Endometrial microvascular endothelial cells (primary cell): ENCODE measurements around the gene STXBP3. TPM values are rescaled to one million over a fixed set of nuclear protein-coding genes. Genes with fewer than 3 reads are reported as not detected.

ENCODE experiments used
- in situ Hi-C: cut with HindIII; loops from 2 replicates; pipeline ENCODE4 v1.10.0; 2017; ENCODE audit warnings: low sequenced_read_pairs, low pct_unique_long_range_greater_than_20kb; ENCODE audit errors: inconsistent ontology term
- total RNA-seq: library from RNA; depleted of rRNA; stranded (reverse); fragments of >200 nt; gene quantifications from one replicate; pipeline ENCODE4 v1.2.3, GENCODE V29; 2015; ENCODE audit errors: inconsistent ontology term

STXBP3 gene
- total RNA-seq, 1 donor from 2014 or later: 32.1 TPM

- in situ Hi-C loops: no loop called here
Measured at GRCh38 chr1:108828074-108828961, 81.8 kb downstream of the STXBP3 start.

- in situ Hi-C loops: no loop called here
Measured at GRCh38 chr1:108829498-108829916, 83.0 kb downstream of the STXBP3 start.

GRCh38 chr1:108830119-108831008 lies 83.9 kb downstream of the STXBP3 start:
- in situ Hi-C loops: no loop called here

GRCh38 chr1:108831225-108831624 lies 84.8 kb downstream of the STXBP3 start:
- in situ Hi-C loops: no loop called here

GRCh38 chr1:108832929-108833328 lies 86.5 kb downstream of the STXBP3 start:
- in situ Hi-C loops: no loop called here

GRCh38 chr1:108841703-108842102 lies 95.2 kb downstream of the STXBP3 start:
- in situ Hi-C loops: loop anchor here (10.0 kb wide), 1 partner anchor 63 kb away; no protein-coding TSS in a partner anchor

GRCh38 chr1:108842525-108843181 lies 96.2 kb downstream of the STXBP3 start:
- in situ Hi-C loops: loop anchor here (10.0 kb wide), 1 partner anchor 62 kb away; no protein-coding TSS in a partner anchor

- in situ Hi-C loops: loop anchor here (10.0 kb wide), 1 partner anchor 61 kb away; no protein-coding TSS in a partner anchor
Measured at GRCh38 chr1:108843390-108844137, 97.1 kb downstream of the STXBP3 start.

- in situ Hi-C loops: loop anchor here (10.0 kb wide), 1 partner anchor 59 kb away; no protein-coding TSS in a partner anchor
Measured at GRCh38 chr1:108845446-108845845, 99.0 kb downstream of the STXBP3 start.

- in situ Hi-C loops: loop anchor here (10.0 kb wide), 1 partner anchor 59 kb away; no protein-coding TSS in a partner anchor
Measured at GRCh38 chr1:108845991-108846390, 99.5 kb downstream of the STXBP3 start.

GRCh38 chr1:108847494-108847893 lies 101.0 kb downstream of the STXBP3 start:
- in situ Hi-C loops: loop anchor here (10.0 kb wide), 1 partner anchor 57 kb away; no protein-coding TSS in a partner anchor

GRCh38 chr1:108848806-108849205 lies 102.3 kb downstream of the STXBP3 start:
- in situ Hi-C loops: loop anchor here (10.0 kb wide), 1 partner anchor 56 kb away; no protein-coding TSS in a partner anchor

- in situ Hi-C loops: no loop called here
Measured at GRCh38 chr1:108850929-108851328, 104.5 kb downstream of the STXBP3 start.

GRCh38 chr1:108851567-108851966 lies 105.1 kb downstream of the STXBP3 start:
- in situ Hi-C loops: no loop called here

- in situ Hi-C loops: no loop called here
Measured at GRCh38 chr1:108852221-108852975, 105.9 kb downstream of the STXBP3 start.

GRCh38 chr1:108854221-108855019 lies 107.9 kb downstream of the STXBP3 start:
- in situ Hi-C loops: no loop called here

- in situ Hi-C loops: no loop called here
Measured at GRCh38 chr1:108856994-108857393, 110.5 kb downstream of the STXBP3 start, which contains the start of gene AKNAD1. Gene AKNAD1, minus strand, starts transcription at chr1:108857094. Its CDS starts 4,430 bp downstream, at chr1:108852664.
